Transverse colon (tissue), 3 donors: ENCODE results near the gene CPSF4L.

Source experiments
- CTCF ChIP-seq, 5 experiments: fragments of 200-600 bp in 3 of 5; fragments of 450-650 bp in 2 of 5; sonication (generic) in 3 of 5; IDR thresholded peaks; 1 replicate in 2 of 5; 2 replicates in 3 of 5; pipeline ENCODE4 v1.5.1; 2016 to 2017; ENCODE audit warnings: antibody characterized with exemption in 5 of 5, inconsistent platforms in 3 of 5, mild to moderate bottlenecking in 2 of 5, moderate library complexity in 1 of 5
- EP300 ChIP-seq: sonication (generic); formaldehyde crosslinking; IDR thresholded peaks from one replicate; pipeline ENCODE4 v1.6.1; 2017; ENCODE audit warnings: antibody characterized with exemption, low read depth
- POLR2A ChIP-seq: fragments of 450-650 bp; IDR thresholded peaks from one replicate; pipeline ENCODE4 v1.6.1; 2016; ENCODE audit warnings: antibody characterized with exemption, mild to moderate bottlenecking, moderate library complexity

GRCh38 chr17:73214008-73214407, 47.7 kb downstream of the CPSF4L start:
- TF ChIP-seq CTCF (IDR thresholded peaks at IDR 0.05): no peak
- TF ChIP-seq EP300: no peak
- TF ChIP-seq POLR2A: no peak
